ENCODE measurements around the gene FLNC. TPM values are rescaled to one million over a fixed set of nuclear protein-coding genes. Genes with fewer than 3 reads are reported as not detected.

FLNC gene
- total and polyA plus RNA-seq, 2 of the 13 experiments (the other 11 are each of a cell fraction or from before 2014, with no cell fraction given): 0.02 TPM; not detected in 1

DNA sequence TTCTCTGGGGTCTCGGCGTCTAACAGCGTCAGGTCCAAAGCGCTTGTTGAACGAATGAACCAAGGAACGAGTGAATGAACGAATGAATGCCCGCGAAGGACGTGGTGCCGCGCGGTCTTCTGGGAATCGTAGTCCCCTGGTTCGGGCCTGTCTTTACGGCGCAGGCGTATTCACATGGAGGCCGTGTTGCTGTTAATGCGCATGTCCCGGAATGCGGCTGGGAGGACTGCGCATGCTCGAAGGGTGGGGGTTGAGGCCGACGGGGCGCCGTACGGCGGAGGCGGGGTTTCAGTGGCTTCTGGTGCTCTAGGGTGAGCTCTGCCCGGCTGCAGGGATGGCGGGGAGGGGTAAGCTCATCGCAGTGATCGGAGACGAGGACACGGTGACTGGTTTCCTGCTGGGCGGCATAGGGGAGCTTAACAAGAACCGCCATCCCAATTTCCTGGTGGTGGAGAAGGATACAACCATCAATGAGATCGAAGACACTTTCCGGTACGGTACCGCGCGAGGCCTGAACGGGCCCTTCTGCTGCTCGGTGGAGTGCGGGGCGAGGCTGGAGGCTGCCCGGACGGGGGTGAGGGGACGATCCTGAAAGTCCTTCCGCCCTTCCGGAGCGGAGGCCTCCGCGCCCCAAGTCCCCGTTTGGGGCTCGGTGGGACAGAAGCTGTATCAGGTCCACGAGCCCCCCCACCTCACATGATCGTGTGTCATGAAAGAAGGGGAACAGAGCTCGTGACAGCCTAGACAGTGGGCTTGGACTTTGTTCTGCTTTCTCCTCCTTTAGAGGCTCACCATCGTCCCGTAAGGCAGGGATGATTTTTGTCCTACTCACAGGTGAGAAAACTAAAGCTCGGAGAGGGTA is 32.6 kb downstream of the FLNC start, which contains the start of gene ATP6V1F (continued):
- peak; percentile 90 for TF ChIP-seq ZNF782 (CRISPR knock-in tag; IDR thresholded peaks at IDR 0.05; ENCODE audit: borderline replicate concordance)
- no peak for TF ChIP-seq ZFAT (CRISPR knock-in tag; conservative IDR thresholded peaks at IDR 0.05)
- TF ChIP-seq ZSCAN25 (CRISPR knock-in tag; IDR thresholded peaks at IDR 0.05): peak; percentile 74
- TF ChIP-seq KLF11 (CRISPR knock-in tag; IDR thresholded peaks at IDR 0.05): no peak
- no peak for TF ChIP-seq ZNF678 (CRISPR knock-in tag; IDR thresholded peaks at IDR 0.05)
- TF ChIP-seq HMG20A (CRISPR knock-in tag; IDR thresholded peaks at IDR 0.05; ENCODE audit: borderline replicate concordance): no peak
- no peak for TF ChIP-seq ZNF780A (CRISPR knock-in tag; IDR thresholded peaks at IDR 0.05)
- TF ChIP-seq NFIB (CRISPR knock-in tag; IDR thresholded peaks at IDR 0.05; ENCODE audit: borderline replicate concordance): no peak
- TF ChIP-seq TCF7L2 (IDR thresholded peaks at IDR 0.05; ENCODE audit: low read depth, low read length): no peak
- TF ChIP-seq NFIC (IDR thresholded peaks at IDR 0.05; ENCODE audit: low read length): no peak
- TF ChIP-seq, protein P1, sequence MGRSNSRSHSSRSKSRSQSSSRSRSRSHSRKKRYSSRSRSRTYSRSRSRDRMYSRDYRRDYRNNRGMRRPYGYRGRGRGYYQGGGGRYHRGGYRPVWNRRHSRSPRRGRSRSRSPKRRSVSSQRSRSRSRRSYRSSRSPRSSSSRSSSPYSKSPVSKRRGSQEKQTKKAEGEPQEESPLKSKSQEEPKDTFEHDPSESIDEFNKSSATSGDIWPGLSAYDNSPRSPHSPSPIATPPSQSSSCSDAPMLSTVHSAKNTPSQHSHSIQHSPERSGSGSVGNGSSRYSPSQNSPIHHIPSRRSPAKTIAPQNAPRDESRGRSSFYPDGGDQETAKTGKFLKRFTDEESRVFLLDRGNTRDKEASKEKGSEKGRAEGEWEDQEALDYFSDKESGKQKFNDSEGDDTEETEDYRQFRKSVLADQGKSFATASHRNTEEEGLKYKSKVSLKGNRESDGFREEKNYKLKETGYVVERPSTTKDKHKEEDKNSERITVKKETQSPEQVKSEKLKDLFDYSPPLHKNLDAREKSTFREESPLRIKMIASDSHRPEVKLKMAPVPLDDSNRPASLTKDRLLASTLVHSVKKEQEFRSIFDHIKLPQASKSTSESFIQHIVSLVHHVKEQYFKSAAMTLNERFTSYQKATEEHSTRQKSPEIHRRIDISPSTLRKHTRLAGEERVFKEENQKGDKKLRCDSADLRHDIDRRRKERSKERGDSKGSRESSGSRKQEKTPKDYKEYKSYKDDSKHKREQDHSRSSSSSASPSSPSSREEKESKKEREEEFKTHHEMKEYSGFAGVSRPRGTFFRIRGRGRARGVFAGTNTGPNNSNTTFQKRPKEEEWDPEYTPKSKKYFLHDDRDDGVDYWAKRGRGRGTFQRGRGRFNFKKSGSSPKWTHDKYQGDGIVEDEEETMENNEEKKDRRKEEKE (IDR thresholded peaks at IDR 0.05): no peak
- TF ChIP-seq ZNF205 (CRISPR knock-in tag; IDR thresholded peaks at IDR 0.05): no peak
- TF ChIP-seq ZNF839 (CRISPR knock-in tag; IDR thresholded peaks at IDR 0.05; ENCODE audit: borderline replicate concordance): no peak
- TF ChIP-seq, protein P2, sequence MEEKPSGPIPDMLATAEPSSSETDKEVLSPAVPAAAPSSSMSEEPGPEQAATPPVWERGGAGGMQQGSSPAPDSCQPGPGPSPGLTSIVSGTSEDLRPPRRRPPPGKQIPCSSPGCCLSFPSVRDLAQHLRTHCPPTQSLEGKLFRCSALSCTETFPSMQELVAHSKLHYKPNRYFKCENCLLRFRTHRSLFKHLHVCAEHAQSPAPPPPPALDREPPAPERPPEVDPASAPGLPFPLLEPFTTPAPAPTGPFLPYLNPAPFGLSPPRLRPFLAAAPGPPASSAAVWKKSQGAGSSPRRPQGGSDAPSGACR (CRISPR knock-in tag; IDR thresholded peaks at IDR 0.05): no peak
- no peak for TF ChIP-seq ZNF337 (CRISPR knock-in tag; IDR thresholded peaks at IDR 0.05; ENCODE audit: borderline replicate concordance, low read depth)
- TF ChIP-seq DNMT1 (CRISPR knock-in tag; IDR thresholded peaks at IDR 0.05): peak; percentile 62; the same call in 1 of the 2 replicates
- no peak for TF ChIP-seq NFE2 (CRISPR knock-in tag; IDR thresholded peaks at IDR 0.05)
- no peak for TF ChIP-seq ZNF615 (CRISPR knock-in tag; IDR thresholded peaks at IDR 0.05; ENCODE audit: borderline replicate concordance)
- no peak for TF ChIP-seq TRIM24 (CRISPR knock-in tag; IDR thresholded peaks at IDR 0.05)
- no peak for TF ChIP-seq CBX2 (IDR thresholded peaks at IDR 0.05; ENCODE audit: low read depth, low read length)
- TF ChIP-seq CBX2 (CRISPR knock-in tag; IDR thresholded peaks at IDR 0.05; ENCODE audit: low read depth): no peak
- TF ChIP-seq ZNF720 (CRISPR knock-in tag; IDR thresholded peaks at IDR 0.05): no peak
- TF ChIP-seq SP4 (CRISPR knock-in tag; IDR thresholded peaks at IDR 0.05): peak; percentile 14; the same call in 1 of the 2 replicates
- no peak; the same call in 1 of the 2 replicates for TF ChIP-seq ZNF33B (CRISPR knock-in tag; IDR thresholded peaks at IDR 0.05)
- peak; percentile 37; the same call in 1 of the 2 replicates for TF ChIP-seq ZNF792 (CRISPR knock-in tag; IDR thresholded peaks at IDR 0.05)
- no peak for TF ChIP-seq ZBTB42 (CRISPR knock-in tag; IDR thresholded peaks at IDR 0.05)
- TF ChIP-seq ZFP36L1 (CRISPR knock-in tag; IDR thresholded peaks at IDR 0.05): no peak
- no peak for TF ChIP-seq HNRNPUL1 (IDR thresholded peaks at IDR 0.05; ENCODE audit: low read depth, low read length)
- TF ChIP-seq ZNF24 (IDR thresholded peaks at IDR 0.05): peak; percentile 99
- TF ChIP-seq, protein P3, sequence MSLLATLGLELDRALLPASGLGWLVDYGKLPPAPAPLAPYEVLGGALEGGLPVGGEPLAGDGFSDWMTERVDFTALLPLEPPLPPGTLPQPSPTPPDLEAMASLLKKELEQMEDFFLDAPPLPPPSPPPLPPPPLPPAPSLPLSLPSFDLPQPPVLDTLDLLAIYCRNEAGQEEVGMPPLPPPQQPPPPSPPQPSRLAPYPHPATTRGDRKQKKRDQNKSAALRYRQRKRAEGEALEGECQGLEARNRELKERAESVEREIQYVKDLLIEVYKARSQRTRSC (CRISPR knock-in tag; IDR thresholded peaks at IDR 0.05; ENCODE audit: low read depth): no peak
